GM12878 (cell line): Measurements from ENCODE around the gene BBLN.

Source experiments
- CTCF ChIP-seq, 3 experiments: IDR thresholded peaks in 2 of 3; conservative IDR thresholded peaks in 1 of 3; 2 replicates each; pipeline ENCODE4 v1.5.1; 2011; ENCODE audit warnings: low read depth in 3 of 3, low read length in 3 of 3, mild to moderate bottlenecking in 3 of 3, control low read depth in 2 of 3, moderate library complexity in 2 of 3, inconsistent platforms in 1 of 3, mixed read lengths in 1 of 3; ENCODE audit not compliant: control insufficient read depth in 2 of 3, insufficient read depth in 1 of 3; ENCODE audit errors: extremely low read depth in 1 of 3
- FOXM1 ChIP-seq: IDR thresholded peaks from 2 replicates; pipeline ENCODE4 v1.6.1; 2012; ENCODE audit warnings: low read depth, mild to moderate bottlenecking, inconsistent platforms, low read length, moderate library complexity
- NFIC ChIP-seq: IDR thresholded peaks from 2 replicates; pipeline ENCODE4 v1.6.1; 2012; ENCODE audit warnings: low read depth, mild to moderate bottlenecking, inconsistent platforms, low read length, moderate library complexity

- no peak for TF ChIP-seq NFIC
- no peak for TF ChIP-seq FOXM1
- peak; percentile 65 to 93 (median 88); a peak in 5 of 6 replicates for TF ChIP-seq CTCF (IDR thresholded peaks at IDR 0.05 in 2 of 3, conservative IDR thresholded peaks at IDR 0.05 in 1 of 3; ENCODE audit: control insufficient read depth in 2 of 3, extremely low read depth in 1 of 3, insufficient read depth in 1 of 3, low read depth in 3 of 3, low read length in 3 of 3)
These were observed 43.1 kb downstream of the BBLN start, which contains the start of gene DNM1 for GRCh38 chr9:128203024-128203706.
